Breast epithelium (tissue), 3 donors: ENCODE results near the gene KIF21B.

ENCODE experiments used
- POLR2A ChIP-seq: fragments of 450-650 bp; IDR thresholded peaks from one replicate; pipeline ENCODE4 v1.6.1; 2016; ENCODE audit warnings: antibody characterized with exemption, mild to moderate bottlenecking, moderate library complexity
- POLR2AphosphoS5 ChIP-seq, 3 donors: sonication (generic); formaldehyde crosslinking; IDR thresholded peaks; one replicate each; pipeline ENCODE4 v1.6.1; 2017; ENCODE audit warnings: antibody characterized with exemption in 3 of 3
- TF ChIP-seq, protein P1 (sequence below), 3 donors: fragments of 450-650 bp; IDR thresholded peaks; one replicate each; pipeline ENCODE4 v1.5.1; 2016 to 2017; ENCODE audit warnings: antibody characterized with exemption in 3 of 3, mild to moderate bottlenecking in 3 of 3, moderate library complexity in 3 of 3

DNA sequence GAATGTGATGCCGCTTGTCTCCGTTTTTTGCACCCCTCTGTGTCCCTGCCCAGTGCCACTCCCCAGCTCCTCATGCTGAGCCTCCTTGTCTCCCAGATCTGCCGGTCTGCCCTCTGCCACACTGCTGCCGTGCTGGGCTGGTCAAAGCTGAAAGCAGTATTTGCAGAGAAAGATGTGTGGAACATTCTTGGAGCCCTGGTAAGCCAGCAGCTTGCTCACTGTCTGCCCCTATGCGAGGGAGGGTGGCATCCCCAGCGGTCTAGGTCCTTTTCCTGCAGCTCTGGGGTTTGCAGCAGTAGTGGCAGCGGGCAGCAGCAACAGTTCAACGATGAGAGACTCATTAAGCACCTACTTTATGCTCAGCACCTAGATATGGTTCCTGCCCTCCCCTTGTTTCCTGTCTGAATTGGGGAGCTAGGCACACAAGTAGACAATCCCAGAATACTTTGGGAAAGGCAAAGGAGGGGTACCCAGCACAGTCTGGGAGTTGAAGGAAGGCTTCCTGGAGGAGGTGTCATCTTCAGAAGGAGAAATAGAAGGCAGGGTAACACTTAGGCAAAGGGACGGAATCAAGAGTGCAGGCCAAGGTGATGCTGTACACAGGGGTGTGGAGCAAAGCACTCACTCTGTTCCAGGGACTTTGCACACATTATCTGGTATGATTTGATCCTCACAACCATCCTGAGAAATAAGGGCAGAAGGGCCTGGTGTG lies 63.1 kb downstream of the KIF21B start:
- TF ChIP-seq POLR2AphosphoS5 (IDR thresholded peaks at IDR 0.05) = no peak
- TF ChIP-seq POLR2A = no peak
- TF ChIP-seq, protein P1, sequence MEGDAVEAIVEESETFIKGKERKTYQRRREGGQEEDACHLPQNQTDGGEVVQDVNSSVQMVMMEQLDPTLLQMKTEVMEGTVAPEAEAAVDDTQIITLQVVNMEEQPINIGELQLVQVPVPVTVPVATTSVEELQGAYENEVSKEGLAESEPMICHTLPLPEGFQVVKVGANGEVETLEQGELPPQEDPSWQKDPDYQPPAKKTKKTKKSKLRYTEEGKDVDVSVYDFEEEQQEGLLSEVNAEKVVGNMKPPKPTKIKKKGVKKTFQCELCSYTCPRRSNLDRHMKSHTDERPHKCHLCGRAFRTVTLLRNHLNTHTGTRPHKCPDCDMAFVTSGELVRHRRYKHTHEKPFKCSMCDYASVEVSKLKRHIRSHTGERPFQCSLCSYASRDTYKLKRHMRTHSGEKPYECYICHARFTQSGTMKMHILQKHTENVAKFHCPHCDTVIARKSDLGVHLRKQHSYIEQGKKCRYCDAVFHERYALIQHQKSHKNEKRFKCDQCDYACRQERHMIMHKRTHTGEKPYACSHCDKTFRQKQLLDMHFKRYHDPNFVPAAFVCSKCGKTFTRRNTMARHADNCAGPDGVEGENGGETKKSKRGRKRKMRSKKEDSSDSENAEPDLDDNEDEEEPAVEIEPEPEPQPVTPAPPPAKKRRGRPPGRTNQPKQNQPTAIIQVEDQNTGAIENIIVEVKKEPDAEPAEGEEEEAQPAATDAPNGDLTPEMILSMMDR (IDR thresholded peaks at IDR 0.05) = no peak
